ENCODE results near the gene TTYH3.

Gene TTYH3

DNA sequence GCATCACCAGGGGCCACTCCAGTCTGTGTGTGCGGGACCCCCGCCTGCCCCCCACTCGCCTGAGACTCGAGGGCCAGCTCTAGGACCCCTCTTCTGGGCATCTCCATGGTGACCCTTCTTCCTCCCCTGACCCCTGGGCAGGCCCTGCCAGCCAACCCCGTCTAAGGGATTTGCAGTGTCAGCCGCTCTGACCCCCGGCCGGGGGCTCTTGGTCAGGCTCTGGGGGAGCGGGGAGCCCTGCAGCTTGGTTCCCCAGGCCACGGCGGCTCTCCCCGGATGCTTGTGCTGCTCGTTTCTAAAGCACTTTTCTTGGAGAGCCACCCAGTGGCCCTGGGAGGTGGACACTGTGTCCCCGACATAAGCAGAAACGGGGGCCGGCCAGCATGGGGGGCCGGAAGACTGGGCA is 5.3 kb downstream of the TTYH3 start:
- H3K4me3 ChIP-seq (replicated peaks; ENCODE audit: low read depth, low read length) = no peak overlapping the region
- TF ChIP-seq, protein P1, sequence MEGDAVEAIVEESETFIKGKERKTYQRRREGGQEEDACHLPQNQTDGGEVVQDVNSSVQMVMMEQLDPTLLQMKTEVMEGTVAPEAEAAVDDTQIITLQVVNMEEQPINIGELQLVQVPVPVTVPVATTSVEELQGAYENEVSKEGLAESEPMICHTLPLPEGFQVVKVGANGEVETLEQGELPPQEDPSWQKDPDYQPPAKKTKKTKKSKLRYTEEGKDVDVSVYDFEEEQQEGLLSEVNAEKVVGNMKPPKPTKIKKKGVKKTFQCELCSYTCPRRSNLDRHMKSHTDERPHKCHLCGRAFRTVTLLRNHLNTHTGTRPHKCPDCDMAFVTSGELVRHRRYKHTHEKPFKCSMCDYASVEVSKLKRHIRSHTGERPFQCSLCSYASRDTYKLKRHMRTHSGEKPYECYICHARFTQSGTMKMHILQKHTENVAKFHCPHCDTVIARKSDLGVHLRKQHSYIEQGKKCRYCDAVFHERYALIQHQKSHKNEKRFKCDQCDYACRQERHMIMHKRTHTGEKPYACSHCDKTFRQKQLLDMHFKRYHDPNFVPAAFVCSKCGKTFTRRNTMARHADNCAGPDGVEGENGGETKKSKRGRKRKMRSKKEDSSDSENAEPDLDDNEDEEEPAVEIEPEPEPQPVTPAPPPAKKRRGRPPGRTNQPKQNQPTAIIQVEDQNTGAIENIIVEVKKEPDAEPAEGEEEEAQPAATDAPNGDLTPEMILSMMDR (IDR thresholded peaks at IDR 0.05; ENCODE audit: low read depth, low read length, missing control alignments) = no peak
- no peak for DNase-seq (ENCODE audit: extremely low read depth, low read depth)

- TF ChIP-seq, protein P1 (IDR thresholded peaks at IDR 0.05; ENCODE audit: low read depth, low read length, missing control alignments) = no peak
- DNase-seq (ENCODE audit: extremely low read depth, low read depth) = no peak
- H3K4me3 ChIP-seq (replicated peaks; ENCODE audit: low read depth, low read length) = peak overlapping the region; percentile 22
Observed at GRCh38 chr7:2637505-2638223, 5.9 kb downstream of the TTYH3 start.

GRCh38 chr7:2638224-2638991 is 6.6 kb downstream of the TTYH3 start:
- H3K4me3 ChIP-seq (replicated peaks; ENCODE audit: low read depth, low read length) = peak overlapping the region; percentile 22

DNA sequence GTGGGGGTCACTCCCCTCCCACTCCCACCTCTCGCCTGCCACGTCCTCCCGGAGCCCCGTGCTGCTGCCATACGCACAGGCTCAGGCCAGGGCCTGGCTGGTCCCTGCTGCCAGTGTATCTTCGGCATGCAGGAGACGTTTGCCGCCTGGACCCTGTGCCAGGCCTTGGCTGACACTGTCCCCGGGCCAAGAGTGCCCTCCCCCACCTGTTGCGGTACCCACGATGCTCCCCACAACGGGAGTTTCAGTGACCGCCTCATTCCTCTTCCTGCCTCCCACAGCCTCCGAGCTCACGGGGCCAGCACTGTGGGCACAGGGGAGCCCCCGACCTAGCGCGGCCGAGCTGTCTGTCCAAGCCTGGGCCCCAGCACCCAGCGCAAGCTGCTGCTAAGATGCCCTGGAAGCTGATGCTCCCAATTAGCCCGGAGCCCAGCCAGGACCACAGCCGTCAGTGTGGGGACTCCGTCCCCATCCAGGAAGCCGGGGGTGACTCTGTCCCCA is 7.4 kb downstream of the TTYH3 start:
- TF ChIP-seq, protein P1 (IDR thresholded peaks at IDR 0.05; ENCODE audit: low read depth, low read length, missing control alignments) = no peak
- H3K4me3 ChIP-seq (replicated peaks; ENCODE audit: low read depth, low read length) = no peak overlapping the region
- no peak for DNase-seq (ENCODE audit: extremely low read depth, low read depth)

More at GRCh38 chr7:2638224-2638991, 6.6 kb downstream of the TTYH3 start:
- TF ChIP-seq, protein P1 (IDR thresholded peaks at IDR 0.05; ENCODE audit: low read depth, low read length, missing control alignments) = no peak
- peak; percentile 89 for DNase-seq (ENCODE audit: extremely low read depth, low read depth)

DNA sequence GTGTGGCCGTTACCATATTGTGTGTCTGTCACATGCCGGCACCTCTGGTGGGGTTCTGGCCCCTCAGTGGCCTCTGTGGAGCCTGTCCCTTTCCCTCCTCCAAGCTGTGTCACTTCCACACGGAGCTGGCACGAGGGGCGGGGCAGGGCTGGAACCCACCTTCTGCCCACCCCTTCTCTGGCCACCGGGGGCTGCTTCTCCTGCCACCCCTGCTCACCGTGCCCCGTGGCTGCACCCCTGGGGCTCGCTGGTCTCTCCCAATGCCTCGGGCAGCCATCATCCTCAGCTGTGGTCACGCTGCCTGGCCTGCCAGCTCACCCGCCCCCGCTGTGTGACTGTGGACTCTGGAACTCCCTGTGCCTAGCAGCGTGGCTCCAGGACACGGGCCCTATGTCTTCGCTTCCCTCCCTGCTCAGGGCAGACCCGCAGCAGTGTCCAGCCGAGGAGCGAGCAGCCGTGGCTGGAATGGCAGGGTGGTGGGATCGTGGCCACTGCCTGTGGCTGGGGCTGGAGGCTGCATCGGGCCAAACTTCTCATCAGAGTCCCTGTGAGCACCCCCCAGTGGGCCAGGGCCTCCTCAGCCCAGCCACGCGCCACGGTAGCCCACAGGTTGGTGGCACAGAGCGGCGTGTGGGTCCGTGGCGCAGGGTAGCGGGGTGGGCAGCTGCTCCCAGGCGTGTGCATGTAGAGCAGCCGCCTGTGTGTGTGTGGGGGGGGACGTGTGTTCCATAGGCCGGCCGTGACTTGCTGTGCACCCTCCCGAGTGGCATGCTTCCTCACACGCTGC is 8.1 kb downstream of the TTYH3 start:
- TF ChIP-seq, protein P1 (IDR thresholded peaks at IDR 0.05; ENCODE audit: low read depth, low read length, missing control alignments) = no peak
- DNase-seq (ENCODE audit: extremely low read depth, low read depth) = no peak
- no peak overlapping the region for H3K4me3 ChIP-seq (replicated peaks; ENCODE audit: low read depth, low read length)

DNA sequence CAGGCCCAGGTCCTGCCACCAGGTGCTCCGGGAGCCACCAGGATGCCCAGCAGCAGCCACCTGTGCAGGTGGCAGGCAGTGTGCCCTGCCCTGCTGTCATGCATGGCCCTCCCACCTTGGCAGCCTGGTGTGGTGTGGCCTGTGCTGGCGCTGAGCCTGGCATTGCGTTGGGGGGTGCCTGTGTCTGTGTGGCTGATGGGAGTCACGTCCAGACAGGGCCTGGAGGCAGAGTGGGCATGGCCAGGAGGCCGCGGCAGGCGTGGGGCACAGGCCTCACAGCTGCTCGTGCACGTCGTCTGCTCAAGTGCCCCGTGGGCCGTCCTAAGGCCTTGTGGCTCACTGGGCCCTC is 8.7 kb downstream of the TTYH3 start:
- TF ChIP-seq, protein P1 (IDR thresholded peaks at IDR 0.05; ENCODE audit: low read depth, low read length, missing control alignments) = no peak
- no peak overlapping the region for H3K4me3 ChIP-seq (replicated peaks; ENCODE audit: low read depth, low read length)
- no peak for DNase-seq (ENCODE audit: extremely low read depth, low read depth)

Data from HFF-Myc (cell line).